SKM-1 treated with dmso at 0.1 percent for 144 hours (cell line): ENCODE measurements around the gene PDXP.

Experiments
- DNase-seq: peaks from one replicate; lab custom pipeline; 2025; ENCODE audit not compliant: unreplicated experiment; lab: John Stamatoyannopoulos, UW

Gene PDXP

DNA sequence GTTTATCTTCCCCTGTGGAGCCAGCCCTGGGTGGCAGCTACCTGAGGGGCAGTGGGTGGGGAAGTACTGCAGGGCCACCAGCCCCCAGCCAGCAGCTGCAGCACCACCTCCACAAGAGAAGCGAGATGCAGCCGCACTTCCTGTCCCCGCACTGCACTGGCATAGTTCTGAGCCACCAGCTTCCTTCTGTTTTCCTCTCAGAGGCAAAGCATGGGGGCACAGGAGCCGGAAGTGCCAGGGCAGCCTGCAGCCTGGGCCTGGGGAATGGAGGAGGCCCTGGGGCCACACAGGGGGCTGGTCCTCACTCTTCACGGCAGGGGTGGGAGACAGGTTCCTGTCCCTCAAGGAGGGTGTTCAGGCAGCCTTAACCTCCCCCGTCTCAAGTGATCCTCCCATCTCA, 31.0 kb upstream of the PDXP start:
- DNase-seq: no peak

DNA sequence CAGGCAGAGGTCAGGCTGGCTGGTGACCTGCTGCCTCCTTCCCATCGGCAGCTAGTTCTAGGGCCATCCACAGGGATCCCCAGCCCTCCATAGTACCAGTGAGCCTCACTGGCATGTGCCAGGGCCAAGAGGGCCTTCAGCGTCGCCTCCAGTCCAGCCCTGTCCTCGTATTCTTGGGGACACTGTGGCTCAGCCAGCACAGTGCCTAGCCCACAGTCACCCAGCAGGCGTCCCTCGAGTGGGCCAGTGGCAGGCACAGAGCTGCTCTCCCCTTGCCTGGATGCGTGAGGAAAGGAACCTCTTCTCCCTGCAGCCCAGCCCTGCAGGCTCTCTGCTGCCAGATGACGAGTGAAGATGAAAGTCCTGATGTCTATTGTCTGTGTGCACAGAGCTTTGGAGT, 29.7 kb upstream of the PDXP start:
- no peak for DNase-seq

DNA sequence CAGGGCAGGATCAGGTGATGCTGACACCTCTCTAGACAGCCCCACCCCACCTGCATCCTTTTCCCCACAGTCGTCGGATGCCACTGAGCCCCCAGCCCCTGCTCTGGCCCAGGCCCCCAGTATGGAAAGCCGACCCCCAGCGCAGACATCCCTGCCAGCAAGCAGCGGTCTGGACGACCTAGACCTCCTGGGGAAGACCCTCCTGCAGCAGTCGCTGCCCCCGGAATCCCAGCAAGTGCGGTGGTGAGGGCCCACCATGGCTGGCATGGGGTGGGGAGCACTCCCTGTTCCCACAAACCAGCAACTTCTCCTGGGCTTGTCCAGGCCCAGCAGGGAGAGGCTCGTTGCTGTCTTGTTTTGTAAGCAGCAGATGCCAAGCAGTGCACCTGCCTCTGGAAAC, 28.6 kb upstream of the PDXP start:
- DNase-seq: no peak

DNA sequence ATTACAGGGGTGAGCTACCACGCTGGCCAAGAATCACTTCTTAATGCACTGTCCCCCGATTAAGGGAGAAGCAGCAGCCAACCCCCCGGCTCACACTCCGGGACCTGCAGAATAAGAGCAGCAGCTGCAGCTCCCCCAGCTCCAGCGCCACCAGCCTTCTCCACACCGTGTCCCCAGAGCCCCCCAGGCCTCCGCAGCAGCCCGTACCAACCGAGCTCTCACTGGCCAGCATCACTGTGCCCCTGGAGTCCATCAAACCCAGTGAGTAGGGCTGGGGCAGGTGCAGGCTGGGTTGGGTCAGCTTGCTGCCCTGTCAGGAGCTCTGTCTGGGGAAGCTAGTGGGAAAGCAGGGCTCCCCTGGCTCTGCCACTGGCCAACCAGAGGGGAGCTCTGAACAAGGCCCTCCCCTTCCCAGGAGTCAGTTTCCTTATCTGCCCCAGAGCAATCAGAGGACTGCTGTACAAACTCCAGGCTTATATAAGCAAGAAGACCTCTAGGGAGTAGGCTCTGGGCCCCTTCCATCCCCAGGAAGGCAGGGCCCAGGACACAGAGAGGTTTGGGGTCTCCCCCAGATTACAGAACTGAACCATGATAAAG, 27.6 kb upstream of the PDXP start:
- no peak for DNase-seq

DNA sequence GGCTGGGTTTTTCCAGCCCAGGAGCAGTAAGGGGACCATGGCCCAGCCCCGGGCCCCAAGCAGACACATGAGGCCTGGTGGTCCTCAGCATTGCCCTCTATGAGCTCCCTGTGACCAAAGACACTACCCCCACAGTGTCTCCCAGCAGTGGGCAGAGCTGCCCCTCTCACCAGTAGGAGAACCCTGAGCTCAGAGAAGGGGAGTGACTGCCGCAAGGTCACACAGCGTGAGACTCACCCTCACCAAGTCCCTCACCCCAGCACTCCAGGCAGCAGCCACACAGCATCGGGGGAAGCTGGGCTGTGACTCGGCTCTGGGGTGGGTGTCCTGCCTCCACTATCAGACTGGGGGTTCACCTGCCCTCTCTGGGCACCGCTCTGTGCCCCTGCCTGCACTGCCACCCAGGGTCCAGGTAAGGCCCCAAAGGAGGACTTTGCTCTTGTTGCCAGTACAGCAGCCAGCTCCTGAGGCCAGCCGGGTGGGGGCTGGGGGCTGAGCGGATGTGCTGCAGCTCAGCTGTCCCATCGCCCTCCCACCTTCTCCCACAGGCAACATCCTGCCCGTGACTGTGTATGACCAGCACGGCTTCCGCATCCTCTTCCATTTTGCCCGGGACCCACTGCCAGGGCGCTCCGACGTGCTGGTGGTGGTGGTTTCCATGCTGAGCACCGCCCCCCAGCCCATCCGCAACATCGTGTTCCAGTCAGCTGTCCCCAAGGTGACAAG, 26.9 kb upstream of the PDXP start:
- DNase-seq: no peak

DNA sequence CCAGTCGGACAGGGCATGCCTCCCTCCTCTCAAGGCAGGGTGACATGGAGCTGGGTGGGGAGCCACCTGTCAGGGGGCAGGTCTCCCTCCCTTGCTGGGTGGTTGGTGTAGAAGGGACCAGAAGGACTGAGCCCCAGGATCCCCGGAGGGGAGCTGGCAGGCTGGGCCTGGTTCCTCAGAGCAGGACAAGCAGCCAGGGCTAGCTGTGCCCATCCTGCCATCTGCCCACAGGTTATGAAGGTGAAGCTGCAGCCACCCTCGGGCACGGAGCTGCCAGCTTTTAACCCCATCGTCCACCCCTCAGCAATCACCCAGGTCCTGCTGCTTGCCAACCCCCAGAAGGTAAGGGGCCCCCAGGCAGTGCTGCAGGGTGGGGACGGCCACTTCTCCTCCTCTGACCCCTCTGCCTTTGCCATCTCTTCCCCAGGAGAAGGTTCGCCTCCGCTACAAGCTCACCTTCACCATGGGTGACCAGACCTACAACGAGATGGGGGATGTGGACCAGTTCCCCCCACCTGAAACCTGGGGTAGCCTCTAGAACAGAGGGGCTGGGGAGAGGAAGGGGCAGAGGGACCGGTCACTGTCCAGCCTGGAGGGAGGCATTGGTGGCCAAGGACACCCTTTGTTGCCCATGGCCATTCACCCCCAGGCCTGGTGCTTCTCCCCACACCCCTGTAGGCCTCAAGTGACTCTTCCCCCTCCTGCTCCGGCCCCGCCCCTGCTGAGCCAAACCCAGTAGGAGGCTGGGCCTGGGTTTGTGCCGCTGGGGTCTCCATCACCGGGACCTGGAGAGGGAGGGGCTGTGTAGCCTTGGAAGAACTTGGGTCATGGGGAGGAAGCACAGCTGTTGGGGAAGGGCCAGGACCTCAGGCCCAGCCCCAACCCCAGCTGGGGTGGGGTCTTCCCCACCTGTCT, 26.1 kb upstream of the PDXP start:
- DNase-seq: no peak

DNA sequence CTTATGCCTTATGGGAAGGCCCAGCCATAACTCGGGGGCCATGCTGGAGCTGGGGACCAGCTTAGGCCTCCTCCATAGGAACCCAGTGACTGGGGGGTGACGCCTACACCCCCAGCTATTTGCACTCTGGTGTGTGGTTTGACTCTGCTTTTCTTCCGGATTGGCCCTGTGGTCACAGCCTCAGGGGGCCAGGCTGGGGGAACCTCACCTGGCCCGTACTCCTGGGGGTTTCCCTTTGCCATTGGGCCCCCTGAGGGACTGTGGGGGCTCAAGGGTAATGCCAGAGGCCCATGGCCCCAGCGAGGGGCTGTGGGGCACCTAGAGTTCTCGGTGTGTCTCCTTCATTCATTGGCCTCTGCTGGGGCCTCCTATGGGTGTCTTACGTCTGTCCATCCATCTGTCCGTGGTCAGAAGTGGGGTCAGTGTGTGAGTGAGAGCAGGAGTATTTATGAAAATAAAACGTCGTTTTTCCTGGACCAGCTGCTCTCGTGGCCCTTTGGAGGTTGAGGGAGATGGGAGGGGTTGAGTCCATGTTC, 25.4 kb upstream of the PDXP start:
- no peak for DNase-seq

DNA sequence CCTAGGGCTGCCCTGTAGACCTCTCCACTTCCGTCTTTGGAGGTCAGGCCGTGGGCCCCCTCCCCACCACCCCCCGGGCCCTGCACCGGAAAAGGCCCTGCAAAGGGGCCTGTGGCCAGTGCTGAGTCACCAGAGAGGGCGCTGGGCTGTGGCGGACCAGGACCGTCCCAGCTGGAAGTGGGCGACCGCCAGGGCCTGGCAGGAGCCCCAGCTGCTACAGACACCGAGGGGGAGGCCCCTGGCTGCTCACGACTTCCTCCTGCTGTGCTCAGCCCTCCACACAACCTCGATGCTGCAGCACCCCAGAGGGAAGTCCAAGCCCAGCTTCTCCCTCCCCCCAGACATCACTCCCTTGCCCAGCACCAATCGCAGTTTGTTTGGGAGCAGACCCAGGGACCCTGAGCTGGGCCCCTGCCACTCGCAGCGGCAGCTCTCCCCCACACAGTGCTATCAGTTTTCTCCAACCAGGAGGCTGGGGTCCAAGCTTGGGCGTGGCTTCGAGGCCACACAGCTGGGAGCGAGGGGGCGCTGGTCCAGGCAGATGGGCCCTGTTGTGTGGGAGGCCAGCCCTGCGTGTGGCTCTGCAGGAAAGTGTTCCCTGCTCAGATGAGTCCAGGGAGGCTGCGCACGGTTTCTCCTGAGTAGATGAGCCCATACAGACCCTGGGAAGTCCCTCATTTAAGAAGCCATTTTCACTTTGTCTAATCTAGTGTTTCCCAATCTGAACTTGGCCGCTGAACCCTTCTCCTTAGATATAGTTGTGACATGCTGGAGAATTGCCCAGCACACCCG, 24.7 kb upstream of the PDXP start:
- peak; percentile 94 for DNase-seq

DNA sequence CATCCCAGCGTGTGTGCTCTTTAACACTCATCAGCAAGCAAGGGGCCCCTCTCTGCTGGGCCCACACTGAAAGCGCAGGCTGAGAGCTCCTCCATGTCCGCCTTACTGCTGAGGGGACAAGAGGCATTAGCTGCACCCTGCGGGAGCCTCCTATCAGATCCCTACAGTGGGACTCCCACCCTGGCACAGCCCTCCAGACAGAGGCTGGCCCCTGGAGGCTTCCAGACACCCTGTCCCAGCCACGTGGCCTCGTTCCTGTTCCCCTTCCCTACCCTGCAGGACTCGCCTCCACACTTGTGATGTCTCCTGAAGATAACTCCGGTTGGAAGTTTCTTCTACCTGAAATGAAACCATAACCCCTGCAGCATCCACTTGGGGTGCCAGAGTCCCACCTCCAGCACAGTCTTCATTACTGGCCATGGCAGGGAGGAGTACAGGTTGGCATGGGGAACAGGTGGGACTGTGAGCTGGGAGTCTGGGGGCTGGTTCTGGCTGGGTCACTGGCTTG, 24.1 kb upstream of the PDXP start:
- no peak for DNase-seq

DNA sequence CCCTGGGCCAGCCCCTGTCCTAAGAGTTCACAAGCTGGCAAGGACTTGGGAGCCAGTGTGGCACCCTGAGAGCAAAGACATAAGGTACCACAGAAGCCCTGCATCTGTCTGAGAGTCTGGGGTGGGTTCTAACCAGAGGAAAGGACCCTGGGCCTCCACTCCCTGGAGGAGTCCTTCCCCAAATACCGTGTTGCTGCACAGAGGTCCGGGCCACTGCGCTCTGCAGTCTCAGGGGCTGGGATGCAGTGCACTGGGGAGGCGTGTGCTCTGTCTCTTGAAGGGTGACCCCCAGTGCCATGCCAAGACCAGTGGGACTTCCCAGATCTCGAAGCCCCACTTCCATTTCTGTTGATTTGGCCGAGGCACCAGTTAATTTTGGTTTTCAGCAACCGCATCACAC, 23.4 kb upstream of the PDXP start:
- DNase-seq: no peak

DNA sequence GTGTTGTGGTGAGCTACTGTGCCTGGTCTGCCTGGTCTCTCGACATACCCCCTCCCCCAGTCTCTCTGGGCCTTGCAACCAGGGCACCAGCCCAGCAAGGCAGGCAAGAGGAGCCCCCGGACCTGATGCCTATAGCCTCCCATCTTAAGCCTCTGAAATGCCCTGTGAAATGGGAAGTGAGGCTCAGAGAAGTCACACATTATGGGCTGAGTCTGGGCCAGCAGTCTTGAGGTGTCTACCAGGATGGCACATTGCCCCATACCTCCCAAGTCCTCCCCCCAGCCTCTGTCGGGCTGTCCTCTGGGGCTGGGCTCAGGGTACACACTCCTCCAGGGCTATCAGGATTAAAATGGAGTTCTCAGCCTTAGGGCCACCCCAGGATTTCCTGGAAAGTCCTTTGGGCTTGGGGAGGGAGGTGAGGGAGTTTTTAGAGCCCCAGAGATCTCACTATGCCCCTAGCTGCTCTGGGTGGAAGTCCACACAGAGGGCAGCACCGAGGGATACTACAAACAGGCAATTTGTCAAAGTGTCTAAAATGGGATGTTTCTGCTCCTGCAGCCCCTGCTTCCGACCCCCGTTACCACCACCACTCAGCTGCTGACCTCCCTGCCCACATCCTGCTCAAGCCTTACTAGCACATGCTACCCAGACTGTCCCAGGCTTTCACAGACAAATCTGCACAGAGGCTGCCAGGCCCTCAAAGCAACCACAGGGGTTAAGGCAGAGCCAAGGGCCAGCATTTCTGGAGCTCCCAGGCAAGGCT, 22.2 kb upstream of the PDXP start:
- DNase-seq: peak; percentile 75

DNA sequence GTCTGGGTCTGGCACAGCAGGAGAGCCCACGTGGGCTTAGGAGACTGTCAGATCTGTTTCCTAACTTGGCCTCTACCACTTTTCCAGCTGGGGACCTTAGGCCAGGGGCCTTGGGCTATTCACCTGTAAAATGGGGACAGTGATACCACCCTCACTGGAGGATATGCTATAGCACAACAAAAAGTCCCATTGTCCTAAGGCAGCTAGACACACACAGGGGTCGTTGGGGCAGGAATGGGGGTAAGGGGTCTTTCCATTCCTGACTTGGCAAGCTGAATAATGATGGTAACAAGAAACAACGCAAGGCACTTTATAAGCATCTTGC, 21.6 kb upstream of the PDXP start:
- no peak for DNase-seq

DNA sequence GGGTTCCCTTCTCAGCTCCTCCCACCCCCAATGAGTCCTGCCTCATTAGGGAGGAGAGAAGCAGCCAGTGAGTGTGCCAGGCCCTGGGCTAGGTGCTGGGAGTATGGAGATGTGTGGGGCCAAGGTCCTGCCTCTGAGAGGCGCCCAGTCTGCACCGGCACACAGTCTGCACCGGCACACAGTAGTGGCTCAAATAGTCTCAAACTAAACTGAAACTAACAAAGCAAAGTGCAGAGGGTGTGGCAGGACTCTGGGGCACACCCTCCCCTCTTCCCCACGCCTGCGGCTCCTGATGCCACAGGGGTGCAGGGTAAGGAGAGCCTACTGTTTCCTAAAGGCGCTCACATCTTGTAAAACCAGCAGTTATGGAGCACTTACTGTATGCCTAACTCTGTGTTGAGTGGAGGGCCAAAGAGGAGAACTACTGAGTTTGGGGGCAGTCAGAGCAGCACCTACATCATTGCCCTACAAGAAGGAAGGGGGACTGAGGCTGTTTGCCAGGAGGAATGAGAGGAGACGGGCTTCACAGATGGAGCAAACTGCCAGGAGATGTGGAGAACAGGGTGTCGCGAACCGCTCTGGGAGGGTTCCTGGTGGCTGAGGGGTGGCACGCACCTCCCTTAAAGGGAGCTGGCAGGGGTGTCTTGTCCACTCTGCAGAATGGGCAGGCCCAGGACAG, 20.0 kb upstream of the PDXP start:
- no peak for DNase-seq

DNA sequence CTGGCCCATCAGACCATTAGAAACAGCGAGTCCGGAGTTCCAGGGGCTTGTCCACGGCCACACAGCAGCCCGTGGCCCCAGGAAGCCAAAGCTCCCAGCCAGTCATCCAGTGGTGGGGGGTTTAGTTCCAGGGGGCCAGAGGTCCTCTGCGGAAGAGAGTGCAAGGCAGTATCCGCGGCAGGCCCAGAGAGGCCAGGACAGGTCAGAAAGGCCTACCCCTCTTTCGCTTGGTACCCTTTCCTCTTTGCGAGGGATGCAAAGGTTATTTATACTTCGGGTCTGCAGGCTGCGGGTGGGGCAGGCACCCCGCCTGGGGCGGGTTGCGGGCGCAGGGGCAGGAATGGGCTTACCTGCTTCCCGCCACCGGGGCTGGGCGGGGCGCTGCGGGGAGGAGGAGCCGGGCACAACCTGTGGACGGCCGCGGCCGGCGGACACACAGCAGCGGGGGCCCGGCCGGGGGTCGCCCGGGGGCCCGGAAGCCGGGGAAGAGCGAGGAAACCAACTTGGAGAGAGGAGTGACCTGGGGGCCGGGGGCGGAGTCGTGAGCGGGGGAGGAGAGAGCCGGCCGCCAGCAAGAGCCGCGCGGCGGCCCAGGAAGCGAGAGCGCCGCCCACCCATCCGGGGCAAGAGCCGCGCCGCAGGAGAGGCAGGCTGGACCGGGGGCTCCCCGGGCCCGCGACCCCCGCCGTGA, 19.3 kb upstream of the PDXP start, which contains the start of gene SH3BP1:
Gene SH3BP1 (plus strand): TSS at position 600 of the 691 bp plus-strand sequence. CDS start 119 bp downstream, outside the sequence.
- DNase-seq: no peak

DNA sequence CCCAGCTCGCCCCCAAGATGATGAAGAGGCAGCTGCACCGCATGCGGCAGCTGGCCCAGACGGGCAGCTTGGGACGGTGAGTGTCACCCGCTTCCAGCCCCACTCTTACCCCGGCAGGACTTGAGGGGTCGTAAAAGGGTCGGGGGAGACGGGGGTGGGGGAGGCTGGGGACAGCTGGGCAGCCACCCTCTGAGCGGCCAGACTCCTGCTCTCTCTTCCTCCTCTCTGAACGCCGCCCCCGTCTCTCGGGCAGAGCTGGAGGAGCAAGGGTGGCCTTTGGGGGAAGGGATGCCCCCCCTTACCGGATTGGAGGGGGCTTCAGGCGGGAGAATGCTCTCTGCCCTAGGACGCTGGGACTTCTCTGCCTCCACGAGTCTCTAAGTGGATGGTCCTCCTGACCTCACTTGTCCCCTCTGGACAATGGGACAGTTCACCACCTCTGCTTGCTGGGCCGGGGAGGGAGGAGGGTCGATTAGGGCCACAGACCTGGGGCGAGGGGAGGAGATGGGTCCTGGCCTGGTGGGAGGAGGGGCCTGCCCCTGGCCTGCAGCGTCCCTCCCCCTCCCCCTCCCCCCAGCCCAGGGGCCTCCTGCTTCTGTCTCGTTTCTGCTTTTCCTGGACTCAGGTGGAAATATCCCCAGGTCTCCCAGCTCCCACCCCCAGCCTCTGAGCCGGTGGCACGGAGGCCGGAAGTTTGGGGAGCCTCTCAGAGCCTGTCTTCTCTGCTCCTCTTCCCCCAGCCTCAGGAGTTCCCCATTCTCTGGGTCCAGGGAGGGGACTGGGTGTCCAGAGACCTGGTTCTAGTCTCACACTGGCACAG, 18.5 kb upstream of the PDXP start:
- DNase-seq: peak; percentile 67

DNA sequence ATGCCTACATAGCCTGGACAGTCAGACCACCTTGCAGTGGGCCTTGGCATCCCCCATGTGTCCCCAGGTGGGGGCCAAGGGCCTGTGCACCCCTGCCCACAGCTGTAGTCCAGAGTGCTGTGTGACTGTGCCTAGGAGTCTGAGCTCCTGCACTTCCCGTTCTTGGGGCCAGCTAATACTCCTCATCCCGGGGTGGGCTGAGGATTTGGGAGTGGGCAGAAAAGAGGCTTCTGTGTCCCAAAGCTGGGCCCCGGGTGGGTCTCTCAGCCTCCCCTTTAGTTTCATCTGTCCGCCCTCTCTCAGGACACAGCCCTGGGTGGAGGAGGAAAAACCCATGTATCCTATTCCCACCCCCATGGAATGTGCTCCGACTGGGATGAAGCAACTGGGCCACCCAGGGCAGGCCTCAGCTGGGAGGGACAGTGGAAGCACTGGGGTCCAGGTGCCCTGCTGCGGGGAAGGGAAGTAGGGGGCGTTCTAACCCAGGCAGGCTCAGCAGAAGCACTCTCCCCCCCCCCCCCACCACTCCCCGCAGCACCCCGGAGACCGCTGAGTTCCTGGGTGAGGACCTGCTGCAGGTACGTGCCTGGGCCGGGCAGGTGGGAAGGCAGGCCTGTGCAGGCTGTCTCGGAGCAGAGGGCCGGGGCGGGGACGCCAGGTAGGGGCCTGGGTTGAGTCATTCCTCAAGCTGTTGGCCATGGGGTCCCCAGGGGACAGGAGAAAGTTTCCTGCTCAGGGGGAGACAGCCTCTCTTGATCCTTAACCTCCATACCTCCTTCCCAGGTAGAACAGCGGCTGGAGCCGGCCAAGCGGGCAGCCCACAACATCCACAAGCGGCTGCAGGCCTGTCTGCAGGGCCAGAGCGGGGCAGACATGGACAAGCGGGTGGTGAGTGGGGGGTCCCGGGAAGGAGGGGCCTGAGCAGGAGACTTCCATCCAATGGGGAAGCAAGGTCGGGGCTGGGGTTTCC, 17.6 kb upstream of the PDXP start:
- no peak for DNase-seq

DNA sequence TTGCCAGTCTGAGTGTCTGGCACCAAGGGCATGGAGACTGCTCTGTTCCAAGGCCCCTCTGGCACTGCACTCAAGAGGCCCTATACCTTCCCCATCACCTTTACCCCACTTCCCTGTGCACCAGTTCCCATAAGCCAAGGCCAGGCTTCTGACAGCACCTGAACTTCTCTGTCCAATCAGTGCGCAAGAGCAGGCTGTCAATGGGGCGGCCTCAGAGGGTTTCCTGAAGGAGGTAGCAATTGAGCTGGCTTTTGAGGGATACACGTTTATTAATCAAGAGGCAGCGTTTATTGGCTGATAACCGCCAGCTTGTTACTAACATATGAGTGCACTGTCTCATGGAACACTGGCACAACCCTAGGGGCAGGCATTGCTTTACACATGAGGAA, 17.0 kb upstream of the PDXP start:
- DNase-seq: no peak
